Keratinocyte (primary cell): Measurements from ENCODE around the gene PLCL2.

Source experiments
- CTCF ChIP-seq, 3 experiments: IDR thresholded peaks in 1 of 3; conservative IDR thresholded peaks in 1 of 3; optimal IDR thresholded peaks in 1 of 3; 2 replicates in 2 of 3; 3 replicates in 1 of 3; pipeline versions ENCODE3 to v1.5.1; 2011; ENCODE audit warnings: low read length in 3 of 3, mild to moderate bottlenecking in 3 of 3, moderate library complexity in 2 of 3, control low read depth in 1 of 3, inconsistent platforms in 1 of 3; ENCODE audit not compliant: insufficient read depth in 2 of 3; ENCODE audit errors: extremely low read depth in 1 of 3
- EZH2 ChIP-seq: IDR thresholded peaks from one replicate; pipeline ENCODE4 v1.6.1; 2012; ENCODE audit warnings: inconsistent platforms, mild to moderate bottlenecking, low read length, moderate library complexity

- TF ChIP-seq CTCF (optimal IDR thresholded peaks at IDR 0.05 in 1 of 3, IDR thresholded peaks at IDR 0.05 in 1 of 3, conservative IDR thresholded peaks at IDR 0.05 in 1 of 3; ENCODE audit: extremely low read depth in 1 of 3, insufficient read depth in 2 of 3, low read length in 3 of 3) (no peak), EZH2 (no peak)
Measured at GRCh38 chr3:17065881-17066280, 181.1 kb downstream of the PLCL2 start.
